Osteocyte (in vitro differentiated cells): ENCODE data around the gene INTS12. TPM values are rescaled to one million over a fixed set of nuclear protein-coding genes. Genes with fewer than 3 reads are reported as not detected.

Experiments
- DNase-seq: peaks from one replicate; pipeline ENCODE4 v3.0.0; 2021; ENCODE audit warnings: mixed read lengths; ENCODE audit not compliant: unreplicated experiment; ENCODE audit errors: extremely low spot score
- H3K27ac Mint-ChIP-seq: one replicate; pipeline ENCODE4 v1.8.0; 2021; ENCODE audit warnings: mild to moderate bottlenecking, mixed read lengths; ENCODE audit not compliant: unreplicated experiment
- H3K27me3 Mint-ChIP-seq: one replicate; pipeline ENCODE4 v1.8.0; 2021; ENCODE audit warnings: mixed read lengths; ENCODE audit not compliant: unreplicated experiment
- H3K36me3 Mint-ChIP-seq: one replicate; pipeline ENCODE4 v1.8.0; 2021; ENCODE audit warnings: mixed read lengths; ENCODE audit not compliant: unreplicated experiment
- H3K4me1 Mint-ChIP-seq: one replicate; pipeline ENCODE4 v1.8.0; 2021; ENCODE audit warnings: mixed read lengths; ENCODE audit not compliant: unreplicated experiment
- H3K4me3 Mint-ChIP-seq: one replicate; pipeline ENCODE4 v1.8.0; 2021; ENCODE audit warnings: mild to moderate bottlenecking, moderate library complexity, mixed read lengths; ENCODE audit not compliant: unreplicated experiment
- H3K9me3 Mint-ChIP-seq: one replicate; pipeline ENCODE4 v1.8.0; 2021; ENCODE audit warnings: mixed read lengths; ENCODE audit not compliant: unreplicated experiment
- CTCF ChIP-seq: fragments of 200-600 bp; sonication (generic); IDR thresholded peaks from 2 replicates; pipeline ENCODE4 v1.5.0; 2021; ENCODE audit warnings: antibody characterized with exemption, mild to moderate bottlenecking, moderate library complexity
- total RNA-seq: library from RNA; stranded (reverse); gene quantifications from 2 replicates; pipeline ENCODE4 v1.2.1, GENCODE V29; 2021

INTS12 gene
- total RNA-seq, 1 donor from 2014 or later, result 17.4 TPM

GRCh38 chr4:105644257-105644656 is 64.2 kb downstream of the INTS12 start:
- no peak for TF ChIP-seq CTCF
- no peaks in the 10 kb centered on the region for H3K4me1 Mint-ChIP-seq
- H3K36me3 Mint-ChIP-seq, result no peaks in the 10 kb centered on the region
- no peak for DNase-seq
- H3K4me3 Mint-ChIP-seq, result no peak overlapping the region
- H3K27ac Mint-ChIP-seq, result no peak overlapping the region
- peaks cover 42% of the 10 kb centered on the region for H3K27me3 Mint-ChIP-seq
- H3K9me3 Mint-ChIP-seq, result no peaks in the 10 kb centered on the region

GRCh38 chr4:105641845-105642244 is 66.6 kb downstream of the INTS12 start:
- no peak for TF ChIP-seq CTCF
- Mint-ChIP-seq H3K4me1 (peaks cover 3% of the 10 kb centered on the region), H3K27ac (no peak overlapping the region), H3K36me3 (no peaks in the 10 kb centered on the region), H3K9me3 (no peaks in the 10 kb centered on the region), H3K27me3 (peaks cover 44% of the 10 kb centered on the region), H3K4me3 (no peak overlapping the region)
- no peak for DNase-seq

GRCh38 chr4:105637408-105638176 is 70.9 kb downstream of the INTS12 start:
- H3K9me3 Mint-ChIP-seq, result no peaks in the 10 kb centered on the region
- no peaks in the 10 kb centered on the region for H3K36me3 Mint-ChIP-seq
- TF ChIP-seq CTCF, result no peak
- H3K27me3 Mint-ChIP-seq, result peaks cover 50% of the 10 kb centered on the region
- peaks cover 3% of the 10 kb centered on the region for H3K4me1 Mint-ChIP-seq
- no peak overlapping the region for H3K27ac Mint-ChIP-seq
- no peak for DNase-seq
- H3K4me3 Mint-ChIP-seq, result no peak overlapping the region

GRCh38 chr4:105634402-105635080 is 73.9 kb downstream of the INTS12 start:
- Mint-ChIP-seq H3K27me3 (peaks cover 44% of the 10 kb centered on the region), H3K4me3 (no peak overlapping the region), H3K4me1 (peaks cover 3% of the 10 kb centered on the region), H3K9me3 (no peaks in the 10 kb centered on the region), H3K36me3 (no peaks in the 10 kb centered on the region), H3K27ac (no peak overlapping the region)
- no peak for DNase-seq
- no peak for TF ChIP-seq CTCF

- peaks cover 3% of the 10 kb centered on the region for H3K4me1 Mint-ChIP-seq
- H3K4me3 Mint-ChIP-seq, result no peak overlapping the region
- no peaks in the 10 kb centered on the region for H3K36me3 Mint-ChIP-seq
- no peaks in the 10 kb centered on the region for H3K9me3 Mint-ChIP-seq
- no peak for TF ChIP-seq CTCF
- H3K27me3 Mint-ChIP-seq, result peaks cover 43% of the 10 kb centered on the region
- DNase-seq, result no peak
- H3K27ac Mint-ChIP-seq, result no peak overlapping the region
Measured at GRCh38 chr4:105633241-105633640, 75.2 kb downstream of the INTS12 start.
